HepG2 (cell line): ENCODE measurements around the gene KCNIP3. TPM values are rescaled to one million over a fixed set of nuclear protein-coding genes. Genes with fewer than 3 reads are reported as not detected.

Experiments used
- ATAC-seq: fragments of 200-7000 bp; cut with Tn5 transposase; 3 replicates; pipeline ENCODE4 v1.9.1; 2020; ENCODE audit warnings: mild to moderate bottlenecking, moderate library complexity
- BruUV-seq: library from RNA; stranded (reverse); fragments of 400-500 nt; replicated peaks from 2 replicates; lab custom pipeline; 2021; lab: Mats Ljungman, UMichigan
- CTCF ChIA-PET: fragments of 300-600 bp; formaldehyde crosslinking; extraction: SDS; loops from one replicate; lab custom pipeline; 2021; ENCODE audit warnings: low total read pairs, inconsistent platforms, low intra/inter-chr PET ratio; lab: Yijun Ruan, JAX
- POLR2A ChIA-PET: fragments of 350-600 bp; sonication (Branson Sonifier 250); formaldehyde crosslinking; loops from one replicate; lab custom pipeline; 2020; ENCODE audit warnings: antibody characterized with exemption, inconsistent platforms; lab: Yijun Ruan, JAX
- DNase-seq: peaks from one replicate; pipeline ENCODE4 v3.0.0-alpha.2; 2015; ENCODE audit warnings: low spot score
- FAIRE-seq: peaks from 3 replicates; lab custom pipeline; 2011; peaks lifted over from hg19 to GRCh38; lab: Jason Lieb, UNC
- H2AFZ ChIP-seq: one replicate; pipeline ENCODE4 v1.6.1; 2011; ENCODE audit warnings: low read length, inconsistent platforms
- H3K27ac ChIP-seq: fragments of 300-600 bp; 3 replicates; pipeline ENCODE4 v1.8.0; 2011; ENCODE audit warnings: mixed run types, mild to moderate bottlenecking, mixed read lengths, low read length, inconsistent platforms; ENCODE audit not compliant: insufficient read depth; ENCODE audit errors: extremely low read length
- H3K27me3 ChIP-seq, 2 experiments: fragments of 200-600 bp in 1 of 2; 2 replicates in 1 of 2; 3 replicates in 1 of 2; pipeline versions ENCODE4 v1.6.0 to v1.8.0; 2011; ENCODE audit warnings: low read length in 2 of 2, mild to moderate bottlenecking in 2 of 2, moderate library complexity in 2 of 2, inconsistent platforms in 1 of 2; ENCODE audit not compliant: insufficient read depth in 2 of 2, control insufficient read depth in 1 of 2
- H3K36me3 ChIP-seq, 2 experiments: fragments of 200-600 bp in 1 of 2; replicated peaks in 1 of 2; 2 replicates in 1 of 2; 3 replicates in 1 of 2; pipeline versions ENCODE4 v1.5.1 to v1.8.0; 2011; ENCODE audit warnings: low read length in 2 of 2, inconsistent platforms in 1 of 2; ENCODE audit not compliant: insufficient read depth in 2 of 2, control insufficient read depth in 1 of 2
- H3K4me1 ChIP-seq: 2 replicates; pipeline ENCODE4 v1.5.1; 2012; ENCODE audit warnings: low read length, inconsistent platforms; ENCODE audit not compliant: insufficient read depth
- H3K4me2 ChIP-seq: 2 replicates; pipeline ENCODE4 v1.6.0; 2011; ENCODE audit warnings: low read depth, low read length, inconsistent platforms
- H3K4me3 ChIP-seq, 3 experiments: fragments of 200-600 bp in 1 of 3; sonication (generic), shearing (Covaris generic) in 1 of 3; replicated peaks in 1 of 3; 2 replicates each; pipeline ENCODE4 v1.5.1; 2011 to 2016; ENCODE audit warnings: low read length in 3 of 3, inconsistent platforms in 2 of 3, low read depth in 2 of 3, mild to moderate bottlenecking in 2 of 3, control low read depth in 1 of 3, mixed read lengths in 1 of 3; ENCODE audit not compliant: insufficient read depth in 1 of 3
- H3K79me2 ChIP-seq: one replicate; pipeline ENCODE4 v1.6.1; 2011; ENCODE audit warnings: low read length, inconsistent platforms; ENCODE audit not compliant: insufficient read depth
- H3K9ac ChIP-seq: 2 replicates; pipeline ENCODE4 v1.6.0; 2011; ENCODE audit warnings: mild to moderate bottlenecking, low read depth, low read length, inconsistent platforms; ENCODE audit not compliant: insufficient read depth
- H3K9me3 ChIP-seq: 2 replicates; pipeline ENCODE4 v1.5.1; 2012; ENCODE audit warnings: mild to moderate bottlenecking, low read length
- H4K20me1 ChIP-seq: 2 replicates; pipeline ENCODE4 v1.6.0; 2011; ENCODE audit warnings: inconsistent platforms, mild to moderate bottlenecking, low read length, moderate library complexity; ENCODE audit not compliant: insufficient read depth
- BCL6 ChIP-seq: IDR thresholded peaks from 2 replicates; pipeline ENCODE4 v1.6.1; 2016; ENCODE audit warnings: missing genetic modification reagents, missing compliant biosample characterization
- CBX1 ChIP-seq: IDR thresholded peaks from one replicate; pipeline ENCODE4 v1.6.1; 2016; ENCODE audit warnings: antibody characterized with exemption, low read depth
- ELF3 ChIP-seq: IDR thresholded peaks from 2 replicates; pipeline ENCODE4 v1.6.1; 2016; ENCODE audit warnings: missing genetic modification reagents, missing compliant biosample characterization
- HOXA9 ChIP-seq: sonication (generic); formaldehyde crosslinking; IDR thresholded peaks from 2 replicates; pipeline ENCODE4 v1.8.1; 2022; ENCODE audit warnings: missing genetic modification reagents, mild to moderate bottlenecking, moderate library complexity, borderline replicate concordance
- IKZF4 ChIP-seq: sonication (generic); formaldehyde crosslinking; IDR thresholded peaks from 2 replicates; pipeline ENCODE4 v1.5.1; 2020; ENCODE audit warnings: borderline replicate concordance, mild to moderate bottlenecking, low read depth, missing genetic modification reagents; ENCODE audit errors: not compliant biosample characterization
- NR2F1 ChIP-seq, 2 experiments: fragments of 450-650 bp in 1 of 2; formaldehyde crosslinking in 1 of 2; IDR thresholded peaks; 2 replicates each; pipeline versions ENCODE4 v1.5.0 to v1.6.1; 2016 to 2020; ENCODE audit warnings: mild to moderate bottlenecking in 1 of 2, missing compliant biosample characterization in 1 of 2, missing genetic modification reagents in 1 of 2, moderate library complexity in 1 of 2
- NR2F6 ChIP-seq, 2 experiments: IDR thresholded peaks; 2 replicates each; pipeline ENCODE4 v1.6.1; 2016; ENCODE audit warnings: antibody characterized with exemption in 1 of 2, mild to moderate bottlenecking in 1 of 2
- SMARCC2 ChIP-seq: fragments of 450-650 bp; IDR thresholded peaks from 2 replicates; pipeline ENCODE4 v1.6.1; 2017; ENCODE audit warnings: antibody characterized with exemption, mild to moderate bottlenecking
- SMC3 ChIP-seq: IDR thresholded peaks from 2 replicates; pipeline ENCODE4 v1.6.1; 2011; ENCODE audit warnings: low read length, improper control_type of control experiment
- SPEN ChIP-seq: sonication (generic); formaldehyde crosslinking; IDR thresholded peaks from 2 replicates; pipeline ENCODE4 v1.5.1; 2020; ENCODE audit warnings: low read depth, mild to moderate bottlenecking, missing genetic modification reagents
- STAT5B ChIP-seq: sonication (generic); formaldehyde crosslinking; IDR thresholded peaks from 2 replicates; pipeline ENCODE4 v1.4.0; 2020; ENCODE audit warnings: missing genetic modification reagents
- ZC3H13 ChIP-seq: sonication (generic); formaldehyde crosslinking; IDR thresholded peaks from 2 replicates; pipeline ENCODE4 v1.8.1; 2023; ENCODE audit warnings: mild to moderate bottlenecking, missing genetic modification reagents, moderate library complexity
- ZNF136 ChIP-seq: sonication (generic); formaldehyde crosslinking; IDR thresholded peaks from 2 replicates; pipeline ENCODE4 v1.8.1; 2022; ENCODE audit warnings: low read depth, mild to moderate bottlenecking, moderate library complexity, missing genetic modification reagents
- ZNF282 ChIP-seq: fragments of 450-650 bp; IDR thresholded peaks from 2 replicates; pipeline ENCODE4 v1.6.1; 2018; ENCODE audit not compliant: partially characterized antibody
- ZNF550 ChIP-seq: sonication (generic); formaldehyde crosslinking; IDR thresholded peaks from 2 replicates; pipeline ENCODE4 v1.4.0; 2020; ENCODE audit warnings: mild to moderate bottlenecking, missing genetic modification reagents, borderline replicate concordance
- ZNF615 ChIP-seq: sonication (generic); formaldehyde crosslinking; IDR thresholded peaks from 2 replicates; pipeline ENCODE4 v1.5.0; 2020; ENCODE audit warnings: mild to moderate bottlenecking, missing genetic modification reagents, borderline replicate concordance
- WGBS: methylation state at CpG from one replicate; pipeline ENCODE4 v1.1.6; 2017; ENCODE audit warnings: low lambda C conversion rate; 5-methylcytosine and 5-hydroxymethylcytosine counted together
- in situ Hi-C: cut with HindIII; loops from 2 replicates; pipeline ENCODE4 v1.10.0; 2017; ENCODE audit warnings: low pct_unique_long_range_greater_than_20kb; ENCODE audit not compliant: extremely low pct_ligation_motif_present
- intact Hi-C: fragments of 100-400 bp; cut with micrococcal nuclease; formaldehyde crosslinking; loops from one replicate; pipeline ENCODE4 v1.10.0; 2022; ENCODE audit not compliant: unreplicated experiment
- polyA plus RNA-seq, 8 experiments: library from polyadenylated mRNA; depleted of rRNA in 3 of 8; stranded (reverse) in 7 of 8; unstranded in 1 of 8; fragments of >200 nt; fragmentation: Illumina TruSeq in 4 of 8; extraction: Trizol in 4 of 8; gene quantifications; 2 replicates each; pipeline versions ENCODE4 v1.2.1 to v1.2.3, GENCODE V29; 2011 to 2016; ENCODE audit warnings: low read depth in 4 of 8, missing spikeins in 1 of 8, mixed read lengths in 1 of 8; ENCODE audit not compliant: insufficient read depth in 1 of 8
- total RNA-seq, 5 experiments: library from RNA; depleted of rRNA; stranded (reverse); fragments of >200 nt; fragmentation: Illumina TruSeq; extraction: Trizol; gene quantifications; 2 replicates each; pipeline ENCODE4 v1.2.3, GENCODE V29; 2016; ENCODE audit warnings: low read depth in 1 of 5
- TF ChIP-seq, protein P1 (sequence below), 2 experiments: sonication (generic) in 1 of 2; formaldehyde crosslinking in 1 of 2; IDR thresholded peaks; 2 replicates each; pipeline versions ENCODE4 v1.5.1 to v1.6.1; 2011 to 2020; ENCODE audit warnings: borderline replicate concordance in 1 of 2, low read depth in 1 of 2, low read length in 1 of 2, mild to moderate bottlenecking in 1 of 2, missing genetic modification reagents in 1 of 2, moderate library complexity in 1 of 2
- TF ChIP-seq, protein P2 (sequence below): IDR thresholded peaks from 2 replicates; pipeline ENCODE4 v1.6.1; 2016; ENCODE audit warnings: low read depth, control low read depth
- TF ChIP-seq, protein P3 (sequence below): sonication (generic); formaldehyde crosslinking; conservative IDR thresholded peaks from 2 replicates; pipeline ENCODE4 v1.8.0; 2022; ENCODE audit warnings: missing genetic modification reagents

Gene KCNIP3
- total and polyA plus RNA-seq, 2 of the 13 experiments (the other 11 are each of a cell fraction or from before 2014, with no cell fraction given) = not detected

DNA sequence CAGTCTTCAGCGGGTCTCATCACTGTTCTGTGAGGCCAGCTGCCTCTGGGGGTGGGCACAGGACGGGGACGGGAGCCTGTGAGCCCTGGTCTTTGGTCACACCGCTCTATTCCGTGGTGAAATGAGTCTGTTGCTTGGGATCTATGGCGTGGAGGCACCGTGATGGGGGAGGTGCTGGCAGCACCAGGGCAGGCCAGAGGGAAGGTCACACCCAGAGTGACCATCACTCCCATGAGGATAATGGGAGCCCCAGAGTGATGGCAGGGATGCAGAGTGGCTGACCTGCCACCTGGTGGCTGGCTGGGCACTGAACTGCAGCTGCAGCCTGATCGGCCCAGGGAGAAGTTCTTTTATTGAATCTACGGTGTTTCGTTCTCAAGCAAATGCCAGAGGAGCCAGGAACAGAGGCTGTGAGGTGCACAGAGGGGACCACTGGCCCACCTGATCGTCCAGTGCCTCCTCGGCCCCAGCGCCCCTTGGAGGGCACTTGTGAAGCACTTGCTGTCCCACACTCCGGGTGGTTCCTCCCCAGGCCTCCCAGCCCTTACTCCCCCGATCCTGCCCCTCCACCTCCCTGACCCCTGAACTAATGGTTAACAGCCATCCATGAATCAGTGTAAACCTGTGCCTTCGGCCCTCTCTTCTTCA is 17.9 kb downstream of the KCNIP3 start:
- Histone ChIP-seq H3K27ac (no peak overlapping the region), H2AFZ (no peak overlapping the region), H3K9me3 (no peaks in the 10 kb centered on the region), H3K4me2 (no peak overlapping the region), H3K4me1 (no peaks in the 10 kb centered on the region), H3K9ac (no peak overlapping the region), H3K36me3 (no peaks in the 10 kb centered on the region), H4K20me1 (no peaks in the 10 kb centered on the region; the same call in 1 of the 2 replicates), H3K27me3 (peaks cover 14 to 88% of the 10 kb centered on the region in 2 experiments), H3K4me3 (no peak overlapping the region), H3K79me2 (no peaks in the 10 kb centered on the region)
- FAIRE-seq (peak; percentile 80), DNase-seq (peak; percentile 36), ATAC-seq (peak; percentile 86)
- POLR2A ChIA-PET = no interaction called here
- no TSS peak for BruUV-seq
- CTCF ChIA-PET = interaction anchor here (1.2 to 2.4 kb wide), 2 partner anchors 81 to 83 kb away, joined by 4 to 50 read pairs; no protein-coding TSS in a partner anchor
- in situ Hi-C loops = loop anchor here (5.0 kb wide), 1 partner anchor 83 kb away; no protein-coding TSS in a partner anchor
- WGBS = 21% methylated on average over 9 of the region's 16 CpGs
- intact Hi-C loops = loop anchor here (1.0 kb wide), 1 partner anchor 26 kb away; no protein-coding TSS in a partner anchor
- TF ChIP-seq, protein P1, sequence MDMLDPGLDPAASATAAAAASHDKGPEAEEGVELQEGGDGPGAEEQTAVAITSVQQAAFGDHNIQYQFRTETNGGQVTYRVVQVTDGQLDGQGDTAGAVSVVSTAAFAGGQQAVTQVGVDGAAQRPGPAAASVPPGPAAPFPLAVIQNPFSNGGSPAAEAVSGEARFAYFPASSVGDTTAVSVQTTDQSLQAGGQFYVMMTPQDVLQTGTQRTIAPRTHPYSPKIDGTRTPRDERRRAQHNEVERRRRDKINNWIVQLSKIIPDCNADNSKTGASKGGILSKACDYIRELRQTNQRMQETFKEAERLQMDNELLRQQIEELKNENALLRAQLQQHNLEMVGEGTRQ (IDR thresholded peaks at IDR 0.05; ENCODE audit: low read depth, low read length) = no peak
- TF ChIP-seq, protein P1 (CRISPR knock-in tag; IDR thresholded peaks at IDR 0.05; ENCODE audit: borderline replicate concordance) = no peak
- TF ChIP-seq ZNF282 (no peak), SMC3 (peak; percentile 86), ZNF550 (CRISPR knock-in tag) (no peak), STAT5B (CRISPR knock-in tag) (no peak), SMARCC2 (no peak), HOXA9 (CRISPR knock-in tag) (no peak), CBX1 (no peak), SPEN (no peak), ZC3H13 (CRISPR knock-in tag) (no peak), IKZF4 (no peak), BCL6 (CRISPR knock-in tag) (no peak), NR2F1 (CRISPR knock-in tag; IDR thresholded peaks at IDR 0.05) (no peak), ZNF615 (no peak), ZNF136 (no peak), ELF3 (CRISPR knock-in tag) (no peak), NR2F6 (IDR thresholded peaks at IDR 0.05) (no peak), NR2F6 (CRISPR knock-in tag; IDR thresholded peaks at IDR 0.05) (0 out of 2 replicates have a peak, but pooled peaks have one; percentile 40)
- TF ChIP-seq, protein P2, sequence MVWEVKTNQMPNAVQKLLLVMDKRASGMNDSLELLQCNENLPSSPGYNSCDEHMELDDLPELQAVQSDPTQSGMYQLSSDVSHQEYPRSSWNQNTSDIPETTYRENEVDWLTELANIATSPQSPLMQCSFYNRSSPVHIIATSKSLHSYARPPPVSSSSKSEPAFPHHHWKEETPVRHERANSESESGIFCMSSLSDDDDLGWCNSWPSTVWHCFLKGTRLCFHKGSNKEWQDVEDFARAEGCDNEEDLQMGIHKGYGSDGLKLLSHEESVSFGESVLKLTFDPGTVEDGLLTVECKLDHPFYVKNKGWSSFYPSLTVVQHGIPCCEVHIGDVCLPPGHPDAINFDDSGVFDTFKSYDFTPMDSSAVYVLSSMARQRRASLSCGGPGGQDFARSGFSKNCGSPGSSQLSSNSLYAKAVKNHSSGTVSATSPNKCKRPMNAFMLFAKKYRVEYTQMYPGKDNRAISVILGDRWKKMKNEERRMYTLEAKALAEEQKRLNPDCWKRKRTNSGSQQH (CRISPR knock-in tag) = no peak
- TF ChIP-seq, protein P3, sequence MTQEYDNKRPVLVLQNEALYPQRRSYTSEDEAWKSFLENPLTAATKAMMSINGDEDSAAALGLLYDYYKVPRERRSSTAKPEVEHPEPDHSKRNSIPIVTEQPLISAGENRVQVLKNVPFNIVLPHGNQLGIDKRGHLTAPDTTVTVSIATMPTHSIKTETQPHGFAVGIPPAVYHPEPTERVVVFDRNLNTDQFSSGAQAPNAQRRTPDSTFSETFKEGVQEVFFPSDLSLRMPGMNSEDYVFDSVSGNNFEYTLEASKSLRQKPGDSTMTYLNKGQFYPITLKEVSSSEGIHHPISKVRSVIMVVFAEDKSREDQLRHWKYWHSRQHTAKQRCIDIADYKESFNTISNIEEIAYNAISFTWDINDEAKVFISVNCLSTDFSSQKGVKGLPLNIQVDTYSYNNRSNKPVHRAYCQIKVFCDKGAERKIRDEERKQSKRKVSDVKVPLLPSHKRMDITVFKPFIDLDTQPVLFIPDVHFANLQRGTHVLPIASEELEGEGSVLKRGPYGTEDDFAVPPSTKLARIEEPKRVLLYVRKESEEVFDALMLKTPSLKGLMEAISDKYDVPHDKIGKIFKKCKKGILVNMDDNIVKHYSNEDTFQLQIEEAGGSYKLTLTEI = no peak
